ENCODE data around the gene WDR76.

- TF ChIP-seq CTCF (conservative IDR thresholded peaks at IDR 0.05; ENCODE audit: low read length) (no peak), EZH2phosphoT487 (IDR thresholded peaks at IDR 0.05; ENCODE audit: borderline replicate concordance) (no peak)
Observed at GRCh38 chr15:43912208-43912607, 85.4 kb downstream of the WDR76 start.
